ENCODE results near the gene ZNF879. TPM values are rescaled to one million over a fixed set of nuclear protein-coding genes. Genes with fewer than 3 reads are reported as not detected.
A peak's percentile ranks its signal among the peaks of the same experiment; 100 is the strongest.

The ZNF879 gene
- total RNA-seq, 4 donors from 2014 or later: 3.9 to 8.6 (median 5.8) TPM

DNA sequence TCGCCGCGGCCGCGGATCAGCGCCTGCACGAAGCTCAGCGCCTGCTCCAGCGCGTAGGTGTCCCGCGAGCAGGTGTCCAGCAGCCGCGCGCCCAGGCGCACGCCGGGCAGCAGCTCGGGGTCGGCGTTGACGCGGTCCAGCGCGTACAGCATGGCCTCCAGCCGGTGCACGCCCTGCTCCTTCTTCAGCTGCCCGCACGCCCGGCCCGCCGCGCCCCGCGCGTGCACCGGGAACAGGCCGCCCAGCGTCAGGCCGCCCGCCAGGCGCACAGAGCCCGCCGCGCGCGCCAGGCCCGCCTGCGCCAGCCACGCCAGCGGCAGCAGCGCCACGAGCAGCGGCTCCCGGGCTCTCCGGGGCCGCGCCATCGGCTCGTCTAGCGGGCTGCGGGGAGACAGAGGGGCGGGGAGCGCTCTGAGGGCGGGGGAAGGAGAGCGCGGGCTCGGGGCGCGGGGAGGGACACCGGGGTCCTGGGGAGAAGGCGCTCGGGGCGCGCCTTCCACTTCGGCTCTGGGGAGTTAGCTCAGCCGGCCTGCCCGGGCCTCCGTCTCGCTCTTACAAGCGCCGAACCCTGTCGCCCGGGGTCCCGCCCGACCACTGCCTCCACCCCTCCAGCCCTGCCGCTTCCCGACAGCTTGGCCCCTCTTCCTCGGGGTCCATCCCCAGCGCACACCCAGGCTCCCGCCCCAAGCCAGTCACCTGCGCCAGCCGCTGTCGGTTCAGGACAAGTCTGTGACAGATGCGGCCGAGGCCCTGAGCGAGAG is 28.8 kb upstream of the ZNF879 start, which contains the start of gene GRM6:
Gene GRM6 (minus strand): TSS at position 741 of the 761 bp plus-strand sequence. CDS start 376 bp downstream, at position 365.
- ATAC-seq: no peak
- H3K4me3 ChIP-seq: peak within 1 kb of the TSS in 1 of 2 donors; percentile 4
- peaks cover 0 to 24% (median 0%) of the 10 kb centered on the region in 3 donors for H3K9me3 ChIP-seq
- TF ChIP-seq, protein P1, sequence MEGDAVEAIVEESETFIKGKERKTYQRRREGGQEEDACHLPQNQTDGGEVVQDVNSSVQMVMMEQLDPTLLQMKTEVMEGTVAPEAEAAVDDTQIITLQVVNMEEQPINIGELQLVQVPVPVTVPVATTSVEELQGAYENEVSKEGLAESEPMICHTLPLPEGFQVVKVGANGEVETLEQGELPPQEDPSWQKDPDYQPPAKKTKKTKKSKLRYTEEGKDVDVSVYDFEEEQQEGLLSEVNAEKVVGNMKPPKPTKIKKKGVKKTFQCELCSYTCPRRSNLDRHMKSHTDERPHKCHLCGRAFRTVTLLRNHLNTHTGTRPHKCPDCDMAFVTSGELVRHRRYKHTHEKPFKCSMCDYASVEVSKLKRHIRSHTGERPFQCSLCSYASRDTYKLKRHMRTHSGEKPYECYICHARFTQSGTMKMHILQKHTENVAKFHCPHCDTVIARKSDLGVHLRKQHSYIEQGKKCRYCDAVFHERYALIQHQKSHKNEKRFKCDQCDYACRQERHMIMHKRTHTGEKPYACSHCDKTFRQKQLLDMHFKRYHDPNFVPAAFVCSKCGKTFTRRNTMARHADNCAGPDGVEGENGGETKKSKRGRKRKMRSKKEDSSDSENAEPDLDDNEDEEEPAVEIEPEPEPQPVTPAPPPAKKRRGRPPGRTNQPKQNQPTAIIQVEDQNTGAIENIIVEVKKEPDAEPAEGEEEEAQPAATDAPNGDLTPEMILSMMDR (IDR thresholded peaks at IDR 0.05): no peak
- TF ChIP-seq POLR2A (IDR thresholded peaks at IDR 0.05): no peak
- no peak for TF ChIP-seq POLR2AphosphoS5 (IDR thresholded peaks at IDR 0.05)
- TF ChIP-seq EP300 (IDR thresholded peaks at IDR 0.05): no peak
- H3K27ac ChIP-seq: no peak within 1 kb of the TSS
- H3K36me3 ChIP-seq: no peaks in the 10 kb centered on the region
- H3K27me3 ChIP-seq: peaks cover 60% of the 10 kb centered on the region
- peaks cover 0 to 13% (median 0%) of the 10 kb centered on the region in 3 donors for H3K4me1 ChIP-seq
- 0 to 2% methylated on average over 2 to 6 of the region's 97 CpGs for WGBS, 2 donors (ENCODE audit: low coverage in 1 of 2)

DNA sequence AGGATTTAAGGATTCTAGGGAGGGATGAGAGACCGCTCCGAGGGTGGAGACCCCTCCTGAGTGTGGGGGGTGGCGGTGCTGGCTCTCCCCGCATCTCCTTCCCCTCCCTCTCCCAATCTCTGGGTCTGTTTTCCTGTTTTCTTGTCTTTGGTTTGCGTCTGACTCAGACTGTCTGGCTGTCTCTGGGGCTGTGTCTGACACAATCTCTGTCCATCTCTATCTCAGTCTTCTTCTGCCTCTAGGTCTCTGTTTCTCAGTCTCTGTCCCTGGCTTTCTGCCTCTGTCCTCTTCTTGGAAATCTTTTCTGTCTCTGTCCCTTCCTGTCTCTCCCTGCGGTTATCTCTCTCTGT is 28.3 kb upstream of the ZNF879 start:
- H3K4me3 ChIP-seq: no peak overlapping the region
- H3K27ac ChIP-seq: no peak overlapping the region
- peaks cover 0 to 13% (median 0%) of the 10 kb centered on the region in 3 donors for H3K4me1 ChIP-seq
- no peaks in the 10 kb centered on the region for H3K36me3 ChIP-seq
- TF ChIP-seq EP300 (IDR thresholded peaks at IDR 0.05) (no peak), POLR2AphosphoS5 (IDR thresholded peaks at IDR 0.05) (no peak)
- TF ChIP-seq, protein P1 (IDR thresholded peaks at IDR 0.05): no peak
- H3K9me3 ChIP-seq: peaks cover 0 to 18% (median 0%) of the 10 kb centered on the region in 3 donors
- no peak for ATAC-seq
- 3 to 8% methylated on average over 5 to 6 of the region's 6 CpGs for WGBS, 2 donors (ENCODE audit: low coverage in 1 of 2)
- H3K27me3 ChIP-seq: peaks cover 63% of the 10 kb centered on the region

DNA sequence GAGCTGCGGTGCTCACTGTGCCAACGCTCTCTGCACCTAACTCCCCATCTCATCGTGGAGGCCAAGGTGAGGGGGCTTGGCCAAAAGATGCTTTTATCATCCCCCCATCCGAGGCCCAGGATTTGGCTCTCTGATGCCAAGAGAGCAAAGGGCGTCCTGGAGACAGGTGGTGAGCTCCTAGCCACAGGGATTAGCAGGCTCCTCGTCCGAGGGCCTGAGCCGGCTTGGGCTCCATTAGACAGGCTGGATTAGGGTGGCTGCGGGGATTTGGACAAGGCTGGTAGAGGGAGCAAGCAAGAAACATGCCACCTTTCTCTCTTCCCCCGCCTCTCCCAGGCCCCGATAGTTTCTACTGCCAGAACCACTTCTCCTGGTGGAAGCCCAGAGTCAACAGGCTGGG is 27.4 kb upstream of the ZNF879 start:
- Histone ChIP-seq H3K4me3 (no peak overlapping the region), H3K9me3 (peaks cover 0 to 10% (median 0%) of the 10 kb centered on the region in 3 donors), H3K4me1 (peaks cover 0 to 13% (median 0%) of the 10 kb centered on the region in 3 donors), H3K27me3 (peaks cover 70% of the 10 kb centered on the region), H3K27ac (no peak overlapping the region), H3K36me3 (no peaks in the 10 kb centered on the region)
- WGBS, 2 donors (ENCODE audit: low coverage in 1 of 2): 50 to 75% methylated on average over 3 to 4 of the region's 11 CpGs
- no peak for ATAC-seq
- no peak for TF ChIP-seq EP300 (IDR thresholded peaks at IDR 0.05)
- no peak for TF ChIP-seq POLR2A (IDR thresholded peaks at IDR 0.05)

DNA sequence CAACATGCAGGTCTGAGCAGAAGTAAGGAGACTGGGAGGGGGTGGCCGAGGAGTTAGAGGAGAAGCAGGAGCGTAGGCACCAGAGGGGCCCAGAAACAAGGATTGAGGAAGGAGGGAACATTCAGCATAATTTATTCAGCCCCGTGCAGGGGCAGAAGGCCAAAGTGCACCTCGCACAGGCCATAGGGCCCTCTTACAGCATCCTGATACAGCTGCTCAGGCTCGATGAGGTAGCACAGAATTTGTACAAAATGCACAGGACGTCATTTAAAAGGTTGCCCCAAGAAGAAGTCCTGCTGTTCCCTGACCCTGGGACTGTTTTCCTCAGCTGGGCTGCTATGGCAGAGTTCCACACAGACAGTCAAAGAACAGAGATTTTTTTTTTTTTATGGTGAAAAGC is 26.4 kb upstream of the ZNF879 start:
- 48 to 80% methylated on average over 2 to 6 of the region's 6 CpGs for WGBS, 2 donors (ENCODE audit: low coverage in 1 of 2)
- Histone ChIP-seq H3K4me3 (no peak overlapping the region), H3K36me3 (no peaks in the 10 kb centered on the region), H3K27ac (no peak overlapping the region), H3K9me3 (peaks cover 0 to 6% (median 0%) of the 10 kb centered on the region in 3 donors), H3K27me3 (peaks cover 64% of the 10 kb centered on the region), H3K4me1 (peaks cover 0 to 13% (median 0%) of the 10 kb centered on the region in 3 donors)
- ATAC-seq: no peak
- TF ChIP-seq POLR2A (IDR thresholded peaks at IDR 0.05) (no peak), EP300 (IDR thresholded peaks at IDR 0.05) (no peak), POLR2AphosphoS5 (IDR thresholded peaks at IDR 0.05) (no peak)
- TF ChIP-seq, protein P1 (IDR thresholded peaks at IDR 0.05): no peak

DNA sequence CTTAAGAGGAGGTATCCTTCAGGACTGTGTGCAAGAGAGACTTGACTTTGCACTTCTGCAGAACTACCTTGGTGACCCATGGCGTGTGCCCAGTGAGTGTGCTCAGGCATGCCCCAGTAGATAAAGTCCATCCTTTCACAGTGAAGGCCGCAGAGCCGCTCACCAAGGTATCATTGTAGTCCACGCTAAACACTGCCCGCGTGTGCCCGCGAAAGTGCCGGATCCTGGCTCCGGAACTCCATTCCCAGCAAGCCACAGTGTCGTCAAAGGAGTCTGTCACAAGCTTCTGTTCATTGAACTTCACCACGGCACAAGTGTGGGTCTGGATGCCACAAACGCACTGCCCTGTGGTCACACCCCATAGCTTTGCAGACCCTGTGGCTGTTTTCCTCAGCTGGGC is 25.2 kb upstream of the ZNF879 start:
- Histone ChIP-seq H3K4me1 (peaks cover 0 to 13% (median 0%) of the 10 kb centered on the region in 3 donors), H3K9me3 (peaks cover 0 to 9% (median 0%) of the 10 kb centered on the region in 3 donors), H3K27me3 (peaks cover 51% of the 10 kb centered on the region), H3K4me3 (no peak overlapping the region), H3K36me3 (no peaks in the 10 kb centered on the region), H3K27ac (no peak overlapping the region)
- 96% methylated on average over 12 of the region's 13 CpGs; no CpG with 5 or more reads in 1 of the 2 donors for WGBS, 2 donors (ENCODE audit: low coverage in 1 of 2)
- TF ChIP-seq EP300 (IDR thresholded peaks at IDR 0.05) (no peak), POLR2AphosphoS5 (IDR thresholded peaks at IDR 0.05) (no peak), POLR2A (IDR thresholded peaks at IDR 0.05) (no peak)
- TF ChIP-seq, protein P1 (IDR thresholded peaks at IDR 0.05): no peak
- ATAC-seq: no peak

Measured in gastroesophageal sphincter (tissue), 4 donors.